HG03139 (cell line): ENCODE results near the gene CNIH4.
"Not testable (repeated sequence)": the region's sequence is repeated elsewhere in the genome, so short reads cannot be mapped to it uniquely, and the experiment has no call there.

Source experiments
- ATAC-seq: cut with Tn5 transposase; IDR thresholded peaks from one replicate; pipeline ENCODE4 v1.9.1; 2021; ENCODE audit not compliant: unreplicated experiment

CNIH4 gene

GRCh38 chr1:224393294-224393693 lies 36.6 kb downstream of the CNIH4 start:
- ATAC-seq: no peak

GRCh38 chr1:224399887-224400286 lies 43.2 kb downstream of the CNIH4 start:
- ATAC-seq: no peak

- ATAC-seq: no peak
Measured at GRCh38 chr1:224402472-224403036, 45.9 kb downstream of the CNIH4 start.

- ATAC-seq: no peak
Measured at GRCh38 chr1:224404916-224405603, 48.4 kb downstream of the CNIH4 start.

- ATAC-seq: no peak
Measured at GRCh38 chr1:224405604-224405970, 48.9 kb downstream of the CNIH4 start.

GRCh38 chr1:224406216-224406615 lies 49.5 kb downstream of the CNIH4 start:
- ATAC-seq: no peak

- ATAC-seq: no peak
Measured at GRCh38 chr1:224407571-224408293, 51.1 kb downstream of the CNIH4 start.

GRCh38 chr1:224408294-224408590 lies 51.6 kb downstream of the CNIH4 start:
- ATAC-seq: no peak

- no peak for ATAC-seq
Measured at GRCh38 chr1:224411766-224412165, 55.1 kb downstream of the CNIH4 start.

GRCh38 chr1:224420106-224420505 lies 63.4 kb downstream of the CNIH4 start:
- no peak for ATAC-seq

- ATAC-seq: no peak
Measured at GRCh38 chr1:224425279-224425884, 68.7 kb downstream of the CNIH4 start.

- ATAC-seq: not testable (repeated sequence)
Measured at GRCh38 chr1:224426869-224427268, 70.2 kb downstream of the CNIH4 start.

- ATAC-seq: no peak
Measured at GRCh38 chr1:224427346-224427745, 70.7 kb downstream of the CNIH4 start.

GRCh38 chr1:224428713-224429112 lies 72.0 kb downstream of the CNIH4 start:
- ATAC-seq: not testable (repeated sequence)
